PFSK-1 (cell line): ENCODE measurements around the gene SPAG9.

ENCODE experiments used
- FOXP2 ChIP-seq: optimal IDR thresholded peaks from 2 replicates; pipeline ENCODE3; 2011; ENCODE audit warnings: borderline replicate concordance, control low read depth, inconsistent platforms; ENCODE audit not compliant: insufficient read depth; ENCODE audit errors: extremely low read length, extremely low read depth
- POLR2AphosphoS5 ChIP-seq: IDR thresholded peaks from 2 replicates; pipeline ENCODE4 v1.6.1; 2012; ENCODE audit warnings: low read depth, mild to moderate bottlenecking, control low read depth, low read length, moderate library complexity
- REST ChIP-seq, 2 experiments: IDR thresholded peaks; 2 replicates each; pipeline versions ENCODE4 v1.6.1 to v1.8.0; 2011 to 2012; ENCODE audit warnings: low read depth in 2 of 2, low read length in 2 of 2, control low read depth in 1 of 2, inconsistent platforms in 1 of 2, mild to moderate bottlenecking in 1 of 2, moderate library complexity in 1 of 2; ENCODE audit not compliant: insufficient read depth in 1 of 2
- SIN3A ChIP-seq: IDR thresholded peaks from 2 replicates; pipeline ENCODE4 v1.6.1; 2012; ENCODE audit warnings: mild to moderate bottlenecking, low read length, moderate library complexity, borderline replicate concordance; ENCODE audit not compliant: insufficient read depth
- TAF1 ChIP-seq: IDR thresholded peaks from 2 replicates; pipeline ENCODE4 v1.6.1; 2012; ENCODE audit warnings: low read length, control low read depth, borderline replicate concordance; ENCODE audit not compliant: insufficient read depth

GRCh38 chr17:50924800-50925199 is 195.9 kb downstream of the SPAG9 start:
- TF ChIP-seq REST (IDR thresholded peaks at IDR 0.05; ENCODE audit: insufficient read depth in 1 of 2, low read depth in 2 of 2, low read length in 2 of 2) (no peak), POLR2AphosphoS5 (no peak), SIN3A (no peak), TAF1 (no peak), FOXP2 (no peak)
